ACHN (cell line): Measurements from ENCODE around the gene ZNF8.
"Not testable (repeated sequence)": the region's sequence is repeated elsewhere in the genome, so short reads cannot be mapped to it uniquely, and the experiment has no call there.

ENCODE experiments used
- DNase-seq: peaks from one replicate; pipeline ENCODE4 v3.0.0-alpha.2; 2015
- in situ Hi-C: cut with HindIII; loops from 2 replicates; pipeline ENCODE4 v1.10.0; 2017; ENCODE audit warnings: low sequenced_read_pairs, low pct_ligation_motif_present, low pct_unique_long_range_greater_than_20kb

The ZNF8 gene

DNA sequence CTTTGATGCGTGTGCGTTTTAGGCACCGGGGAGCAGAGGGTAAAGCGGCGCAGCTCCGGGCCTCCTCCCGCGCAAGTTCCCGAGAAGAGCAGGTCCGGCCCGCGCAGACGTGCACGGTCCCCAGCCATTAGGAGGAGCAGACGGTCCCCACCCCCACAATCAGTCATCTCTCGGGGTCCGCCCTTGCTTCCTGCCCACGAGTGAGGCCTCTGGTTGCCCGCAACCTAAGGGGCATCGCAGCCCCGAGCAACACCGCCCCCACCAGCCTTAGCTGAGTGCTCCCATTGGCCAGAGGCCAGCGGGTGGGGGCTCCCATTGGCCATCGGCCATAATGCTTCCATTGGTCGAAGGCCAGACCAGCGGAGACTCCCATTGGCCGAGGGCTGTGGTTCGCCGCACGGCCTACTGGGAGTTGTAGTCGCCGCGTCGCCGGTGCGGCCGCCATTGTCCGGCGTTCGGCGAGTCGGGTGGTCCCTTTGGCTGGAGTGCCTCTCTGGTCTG is at the start of gene ZNF8:
TSS of gene ZNF8 (plus strand) at position 415 of the 501 bp plus-strand sequence. CDS start 127 bp downstream, outside the sequence.
- in situ Hi-C loops, result no loop called here
- DNase-seq, result peak; percentile 97

GRCh38 chr19:58229255-58229639 is 49.5 kb upstream of the ZNF8 start:
- in situ Hi-C loops, result no loop called here
- DNase-seq, result no peak

- DNase-seq, result no peak
- in situ Hi-C loops, result no loop called here
Observed at GRCh38 chr19:58237324-58237723, 41.4 kb upstream of the ZNF8 start.

DNA sequence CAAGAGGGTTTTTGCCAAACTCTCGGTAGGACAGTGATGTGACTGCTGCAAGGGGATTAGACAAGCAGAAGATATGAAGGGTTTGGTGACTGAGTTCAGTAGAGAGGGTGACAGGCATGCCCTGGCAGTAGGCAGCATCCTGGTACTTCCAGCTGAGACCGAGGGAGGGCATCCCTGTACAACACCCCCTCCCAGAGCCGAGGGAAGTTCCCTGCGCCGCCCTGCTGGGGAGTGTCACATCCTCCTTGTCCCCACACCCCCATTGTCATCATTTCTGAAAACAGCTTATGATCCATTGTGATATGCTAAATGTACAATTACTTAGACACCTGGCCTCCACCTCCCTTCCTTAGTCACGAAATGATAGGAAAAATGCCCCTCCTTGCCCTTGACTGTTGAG is 35.4 kb upstream of the ZNF8 start:
- in situ Hi-C loops, result no loop called here
- no peak for DNase-seq

GRCh38 chr19:58248886-58249285 is 29.9 kb upstream of the ZNF8 start:
- in situ Hi-C loops, result no loop called here
- DNase-seq, result no peak

- peak; percentile 10 for DNase-seq
Observed at GRCh38 chr19:58252102-58252685, 26.6 kb upstream of the ZNF8 start.

GRCh38 chr19:58258259-58258658 is 20.5 kb upstream of the ZNF8 start:
- in situ Hi-C loops, result not testable (repeated sequence)

More at GRCh38 chr19:58252102-58252685, 26.6 kb upstream of the ZNF8 start:
- in situ Hi-C loops, result no loop called here

GRCh38 chr19:58261600-58261967 is 17.2 kb upstream of the ZNF8 start:
- in situ Hi-C loops, result no loop called here
- no peak for DNase-seq

More at GRCh38 chr19:58258259-58258658, 20.5 kb upstream of the ZNF8 start:
- not testable (repeated sequence) for DNase-seq

- no peak for DNase-seq
- in situ Hi-C loops, result no loop called here
Observed at GRCh38 chr19:58261968-58262921, 16.5 kb upstream of the ZNF8 start.

DNA sequence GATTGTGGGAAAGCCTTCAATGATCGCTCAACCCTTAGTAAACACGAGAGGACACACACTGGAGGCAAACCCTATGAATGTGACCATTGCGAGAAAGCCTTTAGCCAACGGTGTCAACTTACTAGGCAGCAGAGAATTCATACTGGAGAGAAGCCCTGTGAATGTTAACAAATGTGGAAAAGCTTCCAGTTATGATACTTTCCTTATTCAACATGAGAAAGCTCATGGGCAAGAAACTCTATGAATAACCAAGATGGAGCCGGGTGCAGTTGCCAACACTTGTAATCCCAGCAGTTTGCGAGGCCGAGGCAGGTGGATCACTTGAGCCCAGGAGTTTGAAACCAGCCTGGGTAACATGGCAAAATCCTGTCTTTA is 15.8 kb upstream of the ZNF8 start:
- in situ Hi-C loops, result no loop called here
- DNase-seq, result no peak

GRCh38 chr19:58265100-58265499 is 13.7 kb upstream of the ZNF8 start:
- in situ Hi-C loops, result no loop called here

GRCh38 chr19:58268344-58268743 is 10.4 kb upstream of the ZNF8 start:
- in situ Hi-C loops, result no loop called here

More at GRCh38 chr19:58265100-58265499, 13.7 kb upstream of the ZNF8 start:
- no peak for DNase-seq

DNA sequence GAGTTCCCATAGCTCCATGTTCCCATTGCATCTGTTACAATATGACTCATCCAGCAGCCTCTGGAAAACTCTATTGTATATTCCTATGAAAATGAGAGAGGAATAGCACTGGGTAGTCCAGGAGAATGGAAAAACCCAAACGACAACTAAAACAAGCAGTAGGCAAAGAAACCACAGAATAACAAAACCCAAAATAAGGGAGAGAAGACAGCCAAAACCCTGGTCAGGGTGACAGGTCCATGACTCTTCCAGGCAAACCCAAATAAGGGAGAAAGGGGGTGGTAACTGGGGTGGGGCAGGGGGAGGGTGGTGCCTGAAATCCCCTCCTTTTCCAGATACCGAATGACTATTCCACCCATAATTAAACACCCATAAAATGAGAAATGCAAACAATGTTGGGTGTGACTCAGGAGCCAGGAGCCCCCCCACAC is 4.0 kb upstream of the ZNF8 start:
- DNase-seq, result no peak

More at GRCh38 chr19:58268344-58268743, 10.4 kb upstream of the ZNF8 start:
- no peak for DNase-seq

DNA sequence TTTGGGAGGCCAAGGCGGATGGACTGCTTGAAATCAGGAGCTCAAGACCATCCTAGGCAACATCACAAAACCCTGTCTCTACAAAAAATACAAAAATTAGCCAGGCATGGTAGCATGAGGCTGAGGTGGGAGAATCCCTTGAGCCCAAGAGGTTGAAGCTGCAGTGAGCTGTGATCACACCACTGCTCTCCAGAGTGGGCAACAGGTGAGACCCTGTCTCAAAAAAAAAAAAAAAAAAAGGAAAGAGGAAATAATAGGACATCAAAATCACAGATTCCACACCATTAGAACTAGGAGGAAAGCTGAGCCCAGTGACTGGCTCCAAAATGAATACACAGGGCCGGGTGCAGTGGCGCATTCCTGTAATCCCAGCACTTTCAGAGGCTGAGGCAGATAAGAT is 3.2 kb upstream of the ZNF8 start:
- DNase-seq, result no peak
- in situ Hi-C loops, result no loop called here

More for the DNA sequence above, 4.0 kb upstream of the ZNF8 start:
- in situ Hi-C loops, result no loop called here

- DNase-seq, result no peak
- in situ Hi-C loops, result no loop called here
Observed at GRCh38 chr19:58277197-58277596, 1.6 kb upstream of the ZNF8 start.

DNA sequence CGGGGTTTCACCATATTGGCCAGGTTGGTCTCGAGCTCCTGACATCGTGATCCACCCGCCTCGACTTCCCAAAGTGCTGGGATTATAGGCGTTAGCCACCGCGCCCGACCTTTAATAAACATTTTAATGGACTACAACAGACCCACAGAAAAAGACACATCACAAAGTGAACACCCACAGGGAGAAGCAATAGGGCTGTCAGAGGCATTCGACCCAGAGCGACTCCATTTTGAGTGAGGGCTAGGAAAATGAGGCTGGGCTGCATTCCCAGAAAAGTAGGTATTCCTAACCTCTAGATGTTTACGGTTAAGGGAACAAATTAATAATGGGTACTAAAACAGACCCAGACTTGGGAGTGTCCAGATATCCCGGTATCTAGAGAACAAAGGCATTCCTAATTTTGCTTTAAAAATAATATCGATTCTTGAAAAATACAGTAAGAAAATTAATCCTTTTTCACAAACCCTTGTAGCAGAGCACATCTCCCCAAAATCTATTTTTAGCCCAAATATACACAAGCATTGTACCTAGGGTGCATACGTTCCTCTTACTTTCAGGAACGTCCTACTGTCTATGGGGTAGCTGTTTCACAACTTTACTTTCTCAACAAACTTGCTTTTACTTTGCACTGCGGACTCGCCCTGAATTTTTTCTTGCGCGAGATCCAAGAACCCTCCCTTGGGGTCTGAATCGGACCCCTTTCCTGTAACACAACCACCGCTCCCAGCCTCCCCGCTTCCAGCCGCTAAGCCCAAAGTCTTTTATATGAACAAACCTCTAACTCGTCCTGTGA is 811 bp upstream of the ZNF8 start:
- in situ Hi-C loops, result no loop called here
- no peak for DNase-seq

DNA sequence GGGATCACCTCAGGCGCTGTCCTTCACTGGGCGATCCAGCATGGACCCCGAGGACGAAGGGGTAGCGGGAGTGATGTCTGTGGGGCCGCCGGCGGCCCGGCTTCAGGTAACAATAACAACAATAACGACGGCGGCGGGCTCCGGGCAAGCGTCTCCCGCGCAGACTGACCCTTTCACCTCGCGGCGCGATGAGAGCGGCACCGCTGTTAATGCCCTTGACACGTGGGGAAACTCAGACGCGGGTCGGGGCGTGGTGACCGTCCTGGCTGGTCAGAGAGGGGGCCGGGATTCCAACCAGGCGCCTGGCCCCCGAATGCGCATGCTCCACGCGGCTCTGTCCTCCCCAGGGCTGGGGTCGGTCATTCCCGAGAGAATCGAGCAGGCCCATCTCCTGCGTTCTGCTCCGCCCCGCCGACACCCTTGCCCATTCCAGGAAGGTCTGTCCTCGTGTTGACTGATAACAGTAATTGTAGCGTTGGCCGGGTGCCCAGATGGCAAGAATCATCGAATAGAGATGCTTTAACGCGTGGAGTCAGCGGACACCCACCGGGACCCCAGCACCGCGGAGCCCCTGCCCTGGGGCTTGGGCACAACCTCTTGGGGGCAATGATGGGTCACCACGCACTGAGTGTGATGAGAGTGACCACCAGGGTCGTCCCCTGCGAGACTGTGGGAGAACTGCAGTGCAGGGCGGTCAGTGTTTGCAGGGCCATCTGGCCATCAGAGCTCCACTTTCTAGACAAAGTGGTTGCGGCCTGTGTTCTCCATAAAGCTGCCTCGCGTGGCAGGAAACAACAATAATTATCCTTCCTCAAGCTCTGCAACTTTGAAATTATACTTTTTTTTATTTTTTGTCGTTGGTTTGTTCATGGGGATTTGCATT is 528 bp downstream of the ZNF8 start:
- in situ Hi-C loops, result no loop called here
- DNase-seq, result peak; percentile 44

- in situ Hi-C loops, result no loop called here
- no peak for DNase-seq
Observed at GRCh38 chr19:58279925-58280316, 1.2 kb downstream of the ZNF8 start.
